ENCODE data around the gene PTTG2.

Gene PTTG2

GRCh38 chr4:37949636-37950426 is 10.4 kb upstream of the PTTG2 start:
- no peaks in the 10 kb centered on the region for H3K27me3 ChIP-seq (ENCODE audit: control insufficient read depth in 3 of 3, insufficient read depth in 3 of 3, low read depth in 1 of 3, low read length in 3 of 3)
- H3K4ac ChIP-seq (ENCODE audit: low read length): no peak overlapping the region
- no peak overlapping the region for H3K23ac ChIP-seq (ENCODE audit: low read depth, low read length, poor library complexity)
- WGBS, 2 donors (ENCODE audit: extremely low coverage in 2 of 2, insufficient read length in 2 of 2, insufficient replicate concordance in 1 of 2): no CpG with 5 or more reads among the region's 9 CpGs
- H3K4me3 ChIP-seq (ENCODE audit: low read length in 2 of 2): no peak overlapping the region
- no peak overlapping the region for H3K27ac ChIP-seq (replicated peaks; ENCODE audit: low read length)
- H3K36me3 ChIP-seq (replicated peaks in 1 of 2; ENCODE audit: control insufficient read depth in 2 of 2, insufficient read depth in 2 of 2, low read length in 2 of 2): no peaks in the 10 kb centered on the region
- H3K79me1 ChIP-seq (ENCODE audit: low read depth, low read length): no peaks in the 10 kb centered on the region
- no peak overlapping the region for H2BK120ac ChIP-seq (ENCODE audit: low read depth, low read length)
- no peak overlapping the region for H2BK5ac ChIP-seq (ENCODE audit: low read length)
- no peak overlapping the region for H4K8ac ChIP-seq (ENCODE audit: low read depth, low read length)
- H3K4me2 ChIP-seq (ENCODE audit: insufficient read depth, low read length, poor library complexity, severe bottlenecking): no peak overlapping the region
- no peak overlapping the region for H4K91ac ChIP-seq (ENCODE audit: low read depth, low read length, poor library complexity)
- H3K9ac ChIP-seq (ENCODE audit: low read depth, low read length, poor library complexity): no peak overlapping the region
- H3K4me1 ChIP-seq (ENCODE audit: control insufficient read depth in 2 of 2, insufficient read depth in 1 of 2, low read depth in 1 of 2, low read length in 2 of 2): no peaks in the 10 kb centered on the region
- H3K18ac ChIP-seq (ENCODE audit: low read length): no peak overlapping the region
- no peak overlapping the region for H2AFZ ChIP-seq (ENCODE audit: low read length)
- H3K9me3 ChIP-seq (replicated peaks in 1 of 2; ENCODE audit: control insufficient read depth in 2 of 2, insufficient read depth in 1 of 2, low read depth in 1 of 2, low read length in 2 of 2): no peaks in the 10 kb centered on the region
- H2BK12ac ChIP-seq (ENCODE audit: low read length): no peak overlapping the region
- H2BK15ac ChIP-seq (ENCODE audit: low read length): no peak overlapping the region
- no peak for DNase-seq (ENCODE audit: low spot score)
- H2AK5ac ChIP-seq (ENCODE audit: low read depth, low read length): no peak overlapping the region
- no peak overlapping the region for H3K14ac ChIP-seq (ENCODE audit: low read length)

GRCh38 chr4:37951461-37952352 is 8.5 kb upstream of the PTTG2 start:
- Histone ChIP-seq H2BK12ac (ENCODE audit: low read length) (no peak overlapping the region), H4K91ac (ENCODE audit: low read depth, low read length, poor library complexity) (no peak overlapping the region), H3K23ac (ENCODE audit: low read depth, low read length, poor library complexity) (no peak overlapping the region), H3K4me2 (ENCODE audit: insufficient read depth, low read length, poor library complexity, severe bottlenecking) (no peak overlapping the region), H3K4me3 (ENCODE audit: low read length in 2 of 2) (no peak overlapping the region), H3K18ac (ENCODE audit: low read length) (no peak overlapping the region), H3K36me3 (replicated peaks in 1 of 2; ENCODE audit: control insufficient read depth in 2 of 2, insufficient read depth in 2 of 2, low read length in 2 of 2) (no peaks in the 10 kb centered on the region), H3K4me1 (ENCODE audit: control insufficient read depth in 2 of 2, insufficient read depth in 1 of 2, low read depth in 1 of 2, low read length in 2 of 2) (no peaks in the 10 kb centered on the region), H3K27me3 (ENCODE audit: control insufficient read depth in 3 of 3, insufficient read depth in 3 of 3, low read depth in 1 of 3, low read length in 3 of 3) (no peaks in the 10 kb centered on the region), H3K27ac (replicated peaks; ENCODE audit: low read length) (no peak overlapping the region), H4K8ac (ENCODE audit: low read depth, low read length) (no peak overlapping the region), H2BK15ac (ENCODE audit: low read length) (no peak overlapping the region), H2AFZ (ENCODE audit: low read length) (no peak overlapping the region), H3K79me1 (ENCODE audit: low read depth, low read length) (no peaks in the 10 kb centered on the region), H2BK120ac (ENCODE audit: low read depth, low read length) (no peak overlapping the region), H3K14ac (ENCODE audit: low read length) (no peak overlapping the region), H3K9me3 (replicated peaks in 1 of 2; ENCODE audit: control insufficient read depth in 2 of 2, insufficient read depth in 1 of 2, low read depth in 1 of 2, low read length in 2 of 2) (no peaks in the 10 kb centered on the region), H3K9ac (ENCODE audit: low read depth, low read length, poor library complexity) (no peak overlapping the region), H2AK5ac (ENCODE audit: low read depth, low read length) (no peak overlapping the region), H2BK5ac (ENCODE audit: low read length) (no peak overlapping the region), H3K4ac (ENCODE audit: low read length) (no peak overlapping the region)
- WGBS, 2 donors (ENCODE audit: extremely low coverage in 2 of 2, insufficient read length in 2 of 2, insufficient replicate concordance in 1 of 2): no CpG with 5 or more reads among the region's 10 CpGs
- DNase-seq (ENCODE audit: low spot score): no peak

GRCh38 chr4:37953156-37953555 is 7.0 kb upstream of the PTTG2 start:
- Histone ChIP-seq H3K9me3 (replicated peaks in 1 of 2; ENCODE audit: control insufficient read depth in 2 of 2, insufficient read depth in 1 of 2, low read depth in 1 of 2, low read length in 2 of 2) (no peaks in the 10 kb centered on the region), H4K91ac (ENCODE audit: low read depth, low read length, poor library complexity) (no peak overlapping the region), H3K4ac (ENCODE audit: low read length) (no peak overlapping the region), H3K9ac (ENCODE audit: low read depth, low read length, poor library complexity) (no peak overlapping the region), H3K14ac (ENCODE audit: low read length) (no peak overlapping the region), H2BK120ac (ENCODE audit: low read depth, low read length) (no peak overlapping the region), H3K4me3 (ENCODE audit: low read length in 2 of 2) (no peak overlapping the region), H3K4me1 (ENCODE audit: control insufficient read depth in 2 of 2, insufficient read depth in 1 of 2, low read depth in 1 of 2, low read length in 2 of 2) (no peaks in the 10 kb centered on the region), H3K23ac (ENCODE audit: low read depth, low read length, poor library complexity) (no peak overlapping the region), H2BK5ac (ENCODE audit: low read length) (no peak overlapping the region), H3K27me3 (ENCODE audit: control insufficient read depth in 3 of 3, insufficient read depth in 3 of 3, low read depth in 1 of 3, low read length in 3 of 3) (no peaks in the 10 kb centered on the region), H3K4me2 (ENCODE audit: insufficient read depth, low read length, poor library complexity, severe bottlenecking) (no peak overlapping the region), H4K8ac (ENCODE audit: low read depth, low read length) (no peak overlapping the region), H3K18ac (ENCODE audit: low read length) (no peak overlapping the region), H3K27ac (replicated peaks; ENCODE audit: low read length) (no peak overlapping the region), H3K79me1 (ENCODE audit: low read depth, low read length) (no peaks in the 10 kb centered on the region), H2AFZ (ENCODE audit: low read length) (no peak overlapping the region), H2BK15ac (ENCODE audit: low read length) (no peak overlapping the region), H2BK12ac (ENCODE audit: low read length) (no peak overlapping the region), H3K36me3 (replicated peaks in 1 of 2; ENCODE audit: control insufficient read depth in 2 of 2, insufficient read depth in 2 of 2, low read length in 2 of 2) (no peaks in the 10 kb centered on the region), H2AK5ac (ENCODE audit: low read depth, low read length) (no peak overlapping the region)
- WGBS, 2 donors (ENCODE audit: extremely low coverage in 2 of 2, insufficient read length in 2 of 2, insufficient replicate concordance in 1 of 2): no CpG with 5 or more reads among the region's 1 CpG
- DNase-seq (ENCODE audit: low spot score): no peak

DNA sequence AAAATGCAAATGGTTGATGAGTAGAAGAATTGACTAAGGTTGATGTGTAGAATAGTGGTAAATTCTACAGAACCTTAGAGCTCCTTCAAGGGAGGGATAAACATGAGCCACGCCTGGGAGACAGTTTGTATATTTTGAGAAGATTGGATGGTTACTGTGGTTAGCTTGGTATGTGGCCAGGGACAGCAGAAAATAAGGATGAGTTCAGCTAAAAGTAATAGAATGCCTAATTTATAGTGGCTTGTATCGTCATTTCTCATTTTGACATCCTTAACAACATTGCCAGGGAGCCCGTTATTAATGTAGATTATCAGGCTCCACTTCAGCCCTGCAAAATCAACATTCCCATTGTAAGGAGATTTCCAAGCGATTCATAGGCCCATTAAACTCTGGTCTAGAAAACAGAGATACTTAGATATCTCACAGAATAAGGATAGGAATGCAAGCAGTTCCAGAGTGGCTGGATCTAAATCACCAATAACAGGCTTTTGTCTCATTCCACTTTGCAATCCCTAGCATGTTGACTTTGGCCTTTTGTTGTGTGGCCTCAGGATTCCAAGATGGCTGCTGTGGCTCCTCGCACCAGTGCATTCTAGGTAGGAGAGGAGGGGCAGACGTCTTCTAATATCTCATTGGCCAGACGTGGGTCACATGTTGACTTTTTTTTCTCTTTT is 6.4 kb upstream of the PTTG2 start:
- Histone ChIP-seq H2BK12ac (ENCODE audit: low read length) (no peak overlapping the region), H3K4me2 (ENCODE audit: insufficient read depth, low read length, poor library complexity, severe bottlenecking) (no peak overlapping the region), H4K91ac (ENCODE audit: low read depth, low read length, poor library complexity) (no peak overlapping the region), H2AFZ (ENCODE audit: low read length) (peak overlapping the region; percentile 54), H3K14ac (ENCODE audit: low read length) (no peak overlapping the region), H4K8ac (ENCODE audit: low read depth, low read length) (no peak overlapping the region), H3K27me3 (ENCODE audit: control insufficient read depth in 3 of 3, insufficient read depth in 3 of 3, low read depth in 1 of 3, low read length in 3 of 3) (no peaks in the 10 kb centered on the region), H2AK5ac (ENCODE audit: low read depth, low read length) (no peak overlapping the region), H3K18ac (ENCODE audit: low read length) (no peak overlapping the region), H2BK15ac (ENCODE audit: low read length) (no peak overlapping the region), H3K79me1 (ENCODE audit: low read depth, low read length) (no peaks in the 10 kb centered on the region), H3K27ac (replicated peaks; ENCODE audit: low read length) (no peak overlapping the region), H2BK120ac (ENCODE audit: low read depth, low read length) (no peak overlapping the region), H2BK5ac (ENCODE audit: low read length) (no peak overlapping the region), H3K23ac (ENCODE audit: low read depth, low read length, poor library complexity) (no peak overlapping the region), H3K4me1 (ENCODE audit: control insufficient read depth in 2 of 2, insufficient read depth in 1 of 2, low read depth in 1 of 2, low read length in 2 of 2) (peaks cover 0 to under 1% of the 10 kb centered on the region in 2 donors), H3K9ac (ENCODE audit: low read depth, low read length, poor library complexity) (no peak overlapping the region), H3K9me3 (replicated peaks in 1 of 2; ENCODE audit: control insufficient read depth in 2 of 2, insufficient read depth in 1 of 2, low read depth in 1 of 2, low read length in 2 of 2) (no peaks in the 10 kb centered on the region), H3K4me3 (ENCODE audit: low read length in 2 of 2) (no peak overlapping the region), H3K4ac (ENCODE audit: low read length) (no peak overlapping the region), H3K36me3 (replicated peaks in 1 of 2; ENCODE audit: control insufficient read depth in 2 of 2, insufficient read depth in 2 of 2, low read length in 2 of 2) (no peaks in the 10 kb centered on the region)
- no CpG with 5 or more reads among the region's 7 CpGs for WGBS, 2 donors (ENCODE audit: extremely low coverage in 2 of 2, insufficient read length in 2 of 2, insufficient replicate concordance in 1 of 2)
- no peak for DNase-seq (ENCODE audit: low spot score)

All from neuronal stem cell (in vitro differentiated cells).